NOMO-1 (cell line): ENCODE data around the gene MAGEA8.
"Not testable (repeated sequence)": the region's sequence is repeated elsewhere in the genome, so short reads cannot be mapped to it uniquely, and the experiment has no call there.

Experiments
- DNase-seq, 2 experiments: peaks; one replicate each; lab custom pipeline; 2025; ENCODE audit not compliant: unreplicated experiment in 2 of 2; lab: John Stamatoyannopoulos, UW

The MAGEA8 gene

DNA sequence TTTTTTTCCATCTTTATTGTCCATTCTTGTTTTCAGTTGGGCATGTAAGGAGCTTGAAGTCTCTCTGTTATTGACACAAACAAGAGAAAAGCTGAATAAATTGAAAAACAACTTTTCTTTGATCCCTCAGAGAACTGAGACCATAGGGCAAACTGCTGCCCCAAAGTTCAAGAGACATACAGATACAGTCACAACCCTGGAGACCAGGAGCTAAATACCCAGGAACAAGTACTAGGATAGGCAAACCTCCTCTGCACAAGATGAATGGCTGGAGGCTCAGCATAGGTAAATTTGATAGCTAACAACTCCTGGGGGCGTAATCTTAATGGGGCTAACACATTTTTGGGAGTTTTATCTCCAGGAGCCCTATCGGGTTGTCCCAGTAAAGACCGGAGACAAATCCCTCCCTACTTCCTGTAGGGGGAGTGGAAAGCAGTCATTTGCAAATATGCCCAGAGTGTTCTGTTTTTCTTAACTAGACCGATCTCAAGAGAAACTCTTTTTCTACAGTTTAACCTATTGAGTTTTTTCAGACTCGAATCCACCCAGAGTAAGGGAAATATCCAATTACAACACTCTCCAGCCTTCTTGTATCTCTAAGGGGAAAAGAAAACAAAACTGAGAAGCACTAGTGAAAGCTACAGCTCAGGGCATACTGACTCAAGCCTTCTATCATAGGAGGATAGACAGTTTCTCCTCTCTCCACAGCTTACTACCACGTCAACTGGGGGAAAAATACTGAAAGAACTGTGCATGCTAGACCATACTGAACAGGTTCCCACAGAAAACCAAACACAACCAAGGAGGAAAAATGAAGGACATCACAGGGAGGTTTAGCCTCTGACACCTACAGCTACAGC lies 23.1 kb downstream of the MAGEA8 start:
- DNase-seq, result no peak

DNA sequence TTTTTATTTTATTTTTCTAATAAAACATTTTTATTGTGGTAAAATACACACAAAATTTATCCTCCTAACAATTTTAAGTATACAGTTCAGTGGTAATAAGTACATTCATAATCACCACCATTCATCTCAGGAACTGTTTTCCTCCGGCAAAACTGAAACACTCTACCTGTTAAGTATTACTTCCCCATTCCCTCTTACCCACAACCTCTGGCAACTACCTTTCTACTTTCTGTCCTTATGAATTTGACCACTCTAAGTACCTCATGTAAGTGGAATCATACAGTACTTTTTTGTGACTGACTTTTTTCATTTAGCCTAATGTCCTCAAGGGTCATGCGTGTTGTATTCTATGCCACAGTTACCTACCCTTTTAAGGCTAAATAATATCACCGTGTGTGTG lies 27.3 kb downstream of the MAGEA8 start:
- DNase-seq, result no peak

DNA sequence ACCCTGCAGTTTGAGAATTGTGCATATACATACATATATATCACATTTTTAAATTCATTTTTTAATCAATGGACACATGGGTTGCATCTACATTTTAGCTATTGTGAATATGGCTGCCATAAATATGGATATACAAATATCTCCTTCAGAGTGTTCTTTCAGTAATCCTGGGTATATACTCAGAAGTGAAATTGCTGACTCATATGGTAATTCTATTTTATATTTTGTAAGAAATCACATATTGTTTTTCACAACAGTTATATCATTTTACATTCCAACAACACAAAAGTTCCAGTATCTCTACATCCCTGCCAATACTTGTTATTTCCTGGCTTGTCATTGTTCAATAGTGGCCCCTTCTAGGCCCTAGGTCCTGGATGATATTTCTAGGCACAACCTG lies 27.7 kb downstream of the MAGEA8 start:
- no peak for DNase-seq

DNA sequence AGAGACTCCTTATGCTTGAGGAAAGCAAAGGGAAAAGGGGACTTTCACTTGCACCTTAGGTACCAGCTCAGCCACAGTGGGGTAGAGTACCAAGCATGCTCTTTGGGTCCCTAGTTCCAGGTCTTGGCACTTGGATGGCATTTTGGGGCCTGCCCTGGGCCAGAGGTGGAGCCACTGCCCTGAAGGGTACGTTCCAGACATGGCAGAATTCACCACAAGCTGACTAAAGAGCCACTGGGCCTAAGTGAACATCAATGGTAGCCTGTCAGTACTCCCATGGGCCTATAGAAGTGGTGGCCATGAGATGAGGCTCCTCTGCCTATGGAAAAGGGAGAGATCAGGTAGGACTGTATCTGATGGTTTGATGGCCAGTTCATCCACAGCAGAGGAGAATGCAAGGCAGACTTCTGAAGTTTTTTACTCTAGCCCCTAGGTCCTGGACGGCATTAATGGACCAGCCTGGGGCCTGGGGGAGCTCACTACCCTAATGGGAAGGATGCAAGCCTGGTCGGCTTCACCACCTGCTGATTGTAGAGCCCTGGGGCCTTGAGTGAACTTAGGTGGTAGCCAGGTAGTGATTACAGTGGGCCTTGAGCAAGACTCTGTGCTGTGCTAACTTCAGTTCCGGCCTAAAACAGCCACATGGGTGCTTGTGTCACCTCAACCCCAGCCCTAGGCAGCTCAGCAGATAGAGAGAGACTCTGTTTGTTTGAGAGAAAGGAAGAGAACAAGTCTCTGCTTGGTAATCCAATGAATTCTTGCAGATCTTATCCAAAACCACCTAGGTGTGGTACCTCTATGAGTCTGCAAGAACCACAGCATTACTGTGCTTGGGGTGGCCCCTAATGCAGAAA lies 28.6 kb downstream of the MAGEA8 start:
- peak in 1 of 2 experiments; percentile 41 for DNase-seq

DNA sequence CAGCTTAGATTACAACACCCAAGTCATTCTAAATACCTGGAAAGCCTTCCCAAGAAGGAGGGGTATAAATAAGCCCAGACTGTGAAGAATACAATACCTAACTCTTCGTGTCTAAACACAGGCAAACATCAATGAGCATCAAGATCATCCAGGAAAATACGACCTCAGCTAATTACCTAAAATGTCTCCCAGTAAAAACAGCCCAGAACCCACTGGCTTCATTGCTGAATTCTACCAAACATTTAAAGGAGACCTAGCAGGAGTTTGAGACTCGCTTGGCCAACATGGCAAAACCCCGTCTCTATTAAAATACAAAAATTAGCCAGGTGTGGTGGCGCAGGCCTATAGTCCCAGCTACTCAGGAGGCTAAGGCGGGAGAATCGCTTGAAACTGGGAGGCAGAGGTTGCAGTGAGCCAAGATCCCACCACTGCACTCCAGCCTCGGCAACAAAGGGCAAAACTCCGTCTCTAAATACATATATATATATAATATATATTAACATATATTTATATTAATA lies 29.3 kb downstream of the MAGEA8 start:
- peak; percentile 19 to 46 for DNase-seq

DNA sequence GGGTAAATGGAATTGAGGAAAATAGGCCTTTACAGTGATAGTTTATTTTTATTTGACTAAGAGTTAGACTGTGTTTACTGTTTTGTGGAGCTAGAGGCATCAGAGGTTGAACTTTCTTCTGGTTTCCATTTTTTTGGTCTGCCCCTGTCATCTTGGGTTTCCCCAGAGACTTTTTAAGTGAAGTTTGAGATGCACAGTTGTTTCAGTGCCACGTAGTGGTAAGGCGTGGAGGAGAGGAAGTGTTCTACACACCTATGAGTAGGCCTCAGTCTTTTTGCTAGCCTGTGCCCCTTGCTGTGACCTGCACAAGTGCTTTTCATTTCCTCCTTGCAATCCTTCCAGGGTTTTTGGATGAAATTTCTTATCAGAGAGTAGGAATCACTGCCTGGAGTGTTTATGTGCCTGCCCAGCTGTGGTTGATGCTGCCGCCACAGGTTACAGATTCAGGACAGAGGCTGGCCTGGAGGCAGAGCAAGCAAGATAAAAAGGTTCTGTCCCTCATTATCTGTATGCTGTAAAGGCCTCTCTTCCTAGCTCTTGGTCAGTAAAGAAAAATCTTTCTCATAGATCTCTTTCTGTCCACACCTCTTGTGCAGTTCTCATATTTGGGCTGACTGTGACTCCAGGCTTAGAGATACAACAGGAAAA lies 35.9 kb downstream of the MAGEA8 start:
- DNase-seq, result no peak

DNA sequence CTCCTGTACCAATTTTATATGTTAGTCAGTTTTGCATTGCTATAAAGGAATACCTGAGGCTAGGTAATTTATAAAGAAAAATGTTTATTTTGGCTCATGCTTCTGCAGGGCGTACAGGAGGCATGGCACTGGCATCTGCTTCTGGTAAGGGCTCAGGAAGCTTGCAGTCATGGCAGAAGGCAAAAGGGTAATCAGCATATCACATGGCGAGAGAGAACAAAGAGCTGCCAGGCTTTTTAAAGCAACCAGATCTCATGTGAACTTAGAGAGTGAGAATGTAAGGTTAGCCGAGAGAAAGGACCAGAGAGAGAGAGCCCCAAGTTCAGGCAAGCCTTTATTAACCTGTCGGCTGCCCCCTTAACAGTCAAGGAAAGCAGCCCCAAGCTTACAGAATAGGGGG lies 42.9 kb downstream of the MAGEA8 start:
- not testable (repeated sequence) for DNase-seq

DNA sequence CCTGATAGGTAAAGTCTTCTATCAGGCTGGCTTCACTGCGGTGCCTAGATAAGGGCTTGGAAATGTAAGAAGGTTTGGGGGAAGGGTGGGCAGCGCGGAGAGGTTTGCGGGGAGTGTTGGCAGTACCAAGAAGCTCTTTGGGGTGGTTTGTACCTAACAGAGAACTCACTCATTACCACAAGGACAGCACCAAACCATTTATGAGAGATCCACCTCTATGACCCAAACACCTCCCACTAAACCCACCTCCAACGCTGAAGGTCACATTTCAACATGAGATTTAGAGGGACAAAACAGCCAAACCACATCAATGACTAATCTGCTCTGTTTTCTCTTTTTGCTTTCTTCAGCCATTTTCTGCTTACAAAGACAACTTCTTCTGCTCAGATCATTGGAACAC lies 43.5 kb downstream of the MAGEA8 start:
- DNase-seq, result not testable (repeated sequence)

DNA sequence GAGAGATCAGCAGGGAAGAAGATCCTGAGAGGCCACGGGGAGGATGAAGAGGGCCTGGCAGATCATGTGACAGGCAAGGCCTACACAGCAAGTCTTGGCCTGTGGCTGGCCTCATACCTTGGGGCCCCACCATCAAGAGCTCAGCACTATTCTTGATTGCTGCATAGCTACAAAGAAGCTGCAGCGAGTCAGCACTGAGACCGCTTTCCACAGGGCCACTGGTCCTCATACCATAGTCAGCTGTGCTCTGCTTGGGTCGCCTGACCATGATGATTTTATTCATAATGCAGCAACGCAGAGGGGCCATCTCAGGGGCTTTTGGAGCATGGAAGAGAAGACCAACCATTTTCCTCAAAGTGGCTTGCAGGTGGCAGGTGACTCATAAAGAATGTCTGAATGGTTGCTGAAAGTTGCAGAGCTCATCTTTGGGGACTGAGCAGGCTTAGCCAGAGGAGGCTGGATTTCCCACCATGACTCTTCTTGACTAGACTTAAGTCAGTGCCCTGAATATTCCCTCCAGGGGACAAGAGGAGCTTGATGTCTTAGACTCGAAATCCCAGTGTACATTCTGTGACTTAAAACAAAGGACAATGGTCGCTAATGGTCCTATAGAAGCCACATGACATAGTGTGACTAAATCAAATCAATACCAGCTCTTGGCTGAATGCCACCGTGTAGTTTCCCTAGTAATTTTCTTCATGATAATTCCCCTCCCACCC lies 46.4 kb downstream of the MAGEA8 start:
- not testable (repeated sequence) for DNase-seq

DNA sequence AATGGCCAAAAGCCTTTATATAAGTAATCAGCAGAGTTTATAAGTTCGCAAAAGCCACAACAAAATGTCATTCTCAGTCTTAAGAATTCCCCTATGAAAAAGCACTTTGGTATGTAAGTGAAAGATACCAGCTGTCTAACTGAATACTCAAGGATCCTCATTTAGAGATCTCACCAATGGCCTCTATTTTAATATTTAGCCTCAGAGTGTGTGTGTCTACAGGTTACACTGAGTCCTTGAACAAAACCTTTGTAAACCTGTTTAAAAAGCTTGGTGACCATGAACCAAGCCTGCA lies 46.9 kb downstream of the MAGEA8 start:
- not testable (repeated sequence) for DNase-seq

DNA sequence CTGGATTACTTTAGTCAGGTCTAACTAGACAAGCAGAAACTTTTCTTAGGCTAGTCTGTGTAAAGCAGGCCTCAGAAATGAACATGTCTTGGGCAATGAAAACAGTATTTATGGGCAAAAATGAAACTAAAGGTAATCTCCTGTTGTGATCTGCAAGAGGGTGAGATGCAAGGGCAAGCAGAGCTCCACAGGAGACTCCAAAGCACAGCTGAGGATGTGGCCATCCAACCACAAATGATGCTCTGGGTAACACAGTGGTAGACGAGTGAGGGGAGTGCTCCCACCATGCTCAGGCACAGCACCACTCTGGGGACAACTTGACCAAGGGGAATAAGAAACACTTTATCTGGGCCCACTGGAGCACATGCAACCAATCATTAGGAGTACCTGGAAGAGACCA lies 47.7 kb downstream of the MAGEA8 start:
- DNase-seq, result not testable (repeated sequence)

DNA sequence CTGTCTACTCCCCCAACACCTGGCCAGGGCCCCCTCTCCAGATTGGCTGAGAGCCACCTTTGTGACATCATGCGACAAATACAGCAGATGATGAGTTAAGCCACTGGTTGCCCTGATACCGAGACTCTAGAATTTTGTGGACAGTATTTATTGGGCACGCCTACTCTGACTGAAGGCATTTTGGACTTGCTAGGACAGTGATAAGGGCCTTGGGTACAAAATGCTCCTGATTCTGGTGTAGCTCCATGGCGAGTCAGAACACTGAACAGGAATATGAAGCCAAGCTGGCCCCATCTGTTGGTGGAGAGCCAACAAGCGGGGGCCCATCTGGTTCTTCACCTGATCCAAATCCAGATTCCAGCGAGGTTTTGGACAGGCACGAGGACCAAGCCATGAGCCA lies 48.4 kb downstream of the MAGEA8 start, which contains the start of gene HSFX4:
Gene HSFX4, plus strand, starts transcription at position 174 of the 400 bp plus-strand sequence. Its CDS starts 72 bp downstream, at position 246.
- DNase-seq, result not testable (repeated sequence)

DNA sequence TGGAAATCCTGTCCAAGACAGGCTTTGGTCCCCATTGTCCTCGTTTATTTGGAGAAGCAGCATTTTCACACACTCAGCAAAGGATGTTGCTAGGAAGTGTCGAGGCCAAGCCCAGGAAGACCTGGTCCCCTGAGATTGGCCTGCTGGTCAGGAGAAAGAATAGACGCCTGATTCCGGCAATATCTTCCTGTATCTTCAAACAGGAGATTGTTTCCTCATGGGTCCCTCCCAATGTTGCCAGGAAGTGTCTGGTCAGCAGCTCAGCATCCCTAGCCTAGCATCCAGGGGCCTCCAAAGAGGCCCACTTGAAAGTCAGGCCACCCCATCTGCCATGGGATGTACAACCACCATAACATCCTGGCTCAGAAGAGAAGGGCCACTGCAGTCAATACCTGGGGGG lies 50.4 kb downstream of the MAGEA8 start:
- DNase-seq, result not testable (repeated sequence)

DNA sequence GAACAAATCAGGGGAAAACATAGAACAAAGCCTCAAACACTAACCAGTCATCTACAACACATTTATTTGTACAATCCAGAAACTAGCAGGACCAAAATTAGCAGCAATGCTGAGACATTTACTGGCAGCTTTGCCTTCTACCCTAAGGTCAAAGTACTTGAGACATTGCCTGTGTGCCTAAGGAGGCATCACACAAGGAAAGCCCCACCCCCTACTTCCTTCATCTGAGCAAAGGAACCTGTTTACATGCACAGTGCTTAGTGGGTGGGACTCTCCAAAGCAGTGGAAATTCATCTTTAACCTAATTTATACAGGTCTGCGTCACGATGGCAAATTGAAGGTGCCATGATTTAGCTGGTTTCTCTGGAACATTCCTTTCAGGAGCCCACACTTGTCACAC lies 51.2 kb downstream of the MAGEA8 start:
- DNase-seq, result not testable (repeated sequence)

DNA sequence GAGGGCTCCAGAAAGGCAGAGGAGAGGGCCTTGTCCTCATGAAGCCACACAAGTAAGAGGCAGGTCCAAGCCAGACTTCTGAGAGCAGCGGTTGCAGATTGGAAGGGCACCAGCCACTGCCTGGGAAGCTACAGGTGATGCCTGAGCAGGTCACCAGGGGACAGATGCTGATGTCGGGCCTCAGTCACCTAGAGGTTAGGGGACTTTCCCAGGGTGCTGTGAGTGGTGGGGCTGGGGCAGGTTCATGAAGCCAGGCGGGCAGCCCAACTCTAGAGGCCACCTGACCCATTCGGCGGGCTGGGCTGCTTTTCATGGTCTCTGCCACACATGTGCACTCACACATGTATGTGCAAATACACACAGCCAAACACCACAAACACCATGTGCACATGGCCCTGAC lies 52.0 kb downstream of the MAGEA8 start:
- not testable (repeated sequence) for DNase-seq

DNA sequence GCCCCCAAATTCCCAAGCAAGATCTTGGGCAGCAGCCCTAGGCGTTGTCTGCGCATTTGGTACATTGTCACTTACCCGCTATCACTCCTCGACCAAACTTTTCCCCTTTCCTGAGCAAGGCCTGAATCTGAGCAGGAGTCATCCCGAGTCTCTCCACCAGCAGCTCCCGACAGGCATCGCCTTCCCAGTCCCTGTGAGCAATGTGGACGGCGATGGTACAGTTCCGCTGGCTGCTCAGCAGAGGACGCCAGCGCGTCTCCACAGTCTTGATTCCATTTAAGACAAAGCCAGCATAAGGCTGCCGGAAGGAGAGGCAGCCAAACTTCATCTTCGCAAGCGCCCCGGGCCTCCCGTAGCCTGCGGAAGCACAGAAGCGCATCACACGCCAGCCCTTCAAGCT lies 52.6 kb downstream of the MAGEA8 start:
- not testable (repeated sequence) for DNase-seq
